Trophoblast cell (in vitro differentiated cells and primary cell): Measurements from ENCODE around the gene NDST4.

Source experiments
- DNase-seq, 2 donors: peaks; one replicate each; pipeline ENCODE4 v3.0.0-alpha.2; 2016
- H2AFZ ChIP-seq: 2 replicates; pipeline ENCODE4 v1.6.1; 2013; ENCODE audit warnings: low read length, moderate library complexity, mild to moderate bottlenecking; ENCODE audit not compliant: insufficient read depth, poor library complexity
- H2AK5ac ChIP-seq: 2 replicates; pipeline ENCODE4 v1.6.1; 2013; ENCODE audit warnings: mild to moderate bottlenecking, low read length
- H2BK120ac ChIP-seq: 2 replicates; pipeline ENCODE4 v1.6.1; 2013; ENCODE audit warnings: low read length, mild to moderate bottlenecking, moderate library complexity; ENCODE audit not compliant: insufficient read depth, poor library complexity
- H2BK12ac ChIP-seq: 2 replicates; pipeline ENCODE4 v1.6.1; 2013; ENCODE audit warnings: mild to moderate bottlenecking, low read length, moderate library complexity
- H2BK5ac ChIP-seq: 2 replicates; pipeline ENCODE4 v1.6.1; 2013; ENCODE audit warnings: low read length, low read depth, moderate library complexity, mild to moderate bottlenecking; ENCODE audit not compliant: poor library complexity
- H3K14ac ChIP-seq: 2 replicates; pipeline ENCODE4 v1.6.1; 2013; ENCODE audit warnings: mild to moderate bottlenecking, low read length
- H3K18ac ChIP-seq: 2 replicates; pipeline ENCODE4 v1.6.1; 2013; ENCODE audit warnings: mild to moderate bottlenecking, low read length
- H3K23ac ChIP-seq: 2 replicates; pipeline ENCODE4 v1.6.1; 2013; ENCODE audit warnings: low read length
- H3K27ac ChIP-seq: 2 replicates; pipeline ENCODE4 v1.5.1; 2013; ENCODE audit warnings: low read depth, mild to moderate bottlenecking, inconsistent platforms, low read length, moderate library complexity
- H3K27me3 ChIP-seq: 2 replicates; pipeline ENCODE4 v1.6.1; 2013; ENCODE audit warnings: inconsistent platforms, mild to moderate bottlenecking, low read length, moderate library complexity; ENCODE audit not compliant: insufficient read depth
- H3K36me3 ChIP-seq, 2 experiments: 1 replicate in 1 of 2; 2 replicates in 1 of 2; pipeline ENCODE4 v1.6.1; 2013; ENCODE audit warnings: low read length in 2 of 2, mild to moderate bottlenecking in 2 of 2, moderate library complexity in 1 of 2; ENCODE audit not compliant: insufficient read depth in 2 of 2, control insufficient read depth in 1 of 2
- H3K4ac ChIP-seq: 2 replicates; pipeline ENCODE4 v1.6.1; 2013; ENCODE audit warnings: low read depth, mild to moderate bottlenecking, low read length, moderate library complexity
- H3K4me1 ChIP-seq, 2 experiments: 1 replicate in 1 of 2; 2 replicates in 1 of 2; pipeline ENCODE4 v1.6.1; 2013; ENCODE audit warnings: low read length in 2 of 2, mild to moderate bottlenecking in 2 of 2, moderate library complexity in 1 of 2; ENCODE audit not compliant: insufficient read depth in 2 of 2, control insufficient read depth in 1 of 2
- H3K4me2 ChIP-seq: 2 replicates; pipeline ENCODE4 v1.6.1; 2013; ENCODE audit warnings: inconsistent platforms, mild to moderate bottlenecking, low read length, moderate library complexity
- H3K4me3 ChIP-seq: 2 replicates; pipeline ENCODE4 v1.5.1; 2013; ENCODE audit warnings: mild to moderate bottlenecking, low read depth, low read length, inconsistent platforms
- H3K79me1 ChIP-seq: one replicate; pipeline ENCODE4 v1.6.1; 2013; ENCODE audit warnings: low read length
- H3K79me2 ChIP-seq: 2 replicates; pipeline ENCODE4 v1.6.1; 2013; ENCODE audit warnings: low read length, mild to moderate bottlenecking; ENCODE audit not compliant: control insufficient read depth, insufficient read depth, poor library complexity
- H3K9ac ChIP-seq: 2 replicates; pipeline ENCODE4 v1.6.1; 2013; ENCODE audit warnings: mild to moderate bottlenecking, low read length
- H3K9me3 ChIP-seq: 2 replicates; pipeline ENCODE4 v1.6.1; 2013; ENCODE audit warnings: low read depth, mild to moderate bottlenecking, control low read depth, inconsistent platforms, low read length; ENCODE audit not compliant: insufficient read depth
- H4K12ac ChIP-seq: 2 replicates; pipeline ENCODE4 v1.6.1; 2013; ENCODE audit warnings: low read depth, mild to moderate bottlenecking, low read length, moderate library complexity
- H4K8ac ChIP-seq: 2 replicates; pipeline ENCODE4 v1.6.1; 2013; ENCODE audit warnings: low read depth, mild to moderate bottlenecking, low read length, moderate library complexity
- H4K91ac ChIP-seq: one replicate; pipeline ENCODE4 v1.6.1; 2013; ENCODE audit warnings: low read depth, mild to moderate bottlenecking, low read length, moderate library complexity
- WGBS: extraction: QIAGEN DNeasy Blood & Tissue Kit; methylation state at CpG from one replicate; pipeline ENCODE4 v1.1.7; 2013; ENCODE audit warnings: missing lambda C conversion rate; ENCODE audit not compliant: insufficient read length, insufficient coverage; ENCODE audit errors: extremely low coverage; 5-methylcytosine and 5-hydroxymethylcytosine counted together

NDST4 gene

DNA sequence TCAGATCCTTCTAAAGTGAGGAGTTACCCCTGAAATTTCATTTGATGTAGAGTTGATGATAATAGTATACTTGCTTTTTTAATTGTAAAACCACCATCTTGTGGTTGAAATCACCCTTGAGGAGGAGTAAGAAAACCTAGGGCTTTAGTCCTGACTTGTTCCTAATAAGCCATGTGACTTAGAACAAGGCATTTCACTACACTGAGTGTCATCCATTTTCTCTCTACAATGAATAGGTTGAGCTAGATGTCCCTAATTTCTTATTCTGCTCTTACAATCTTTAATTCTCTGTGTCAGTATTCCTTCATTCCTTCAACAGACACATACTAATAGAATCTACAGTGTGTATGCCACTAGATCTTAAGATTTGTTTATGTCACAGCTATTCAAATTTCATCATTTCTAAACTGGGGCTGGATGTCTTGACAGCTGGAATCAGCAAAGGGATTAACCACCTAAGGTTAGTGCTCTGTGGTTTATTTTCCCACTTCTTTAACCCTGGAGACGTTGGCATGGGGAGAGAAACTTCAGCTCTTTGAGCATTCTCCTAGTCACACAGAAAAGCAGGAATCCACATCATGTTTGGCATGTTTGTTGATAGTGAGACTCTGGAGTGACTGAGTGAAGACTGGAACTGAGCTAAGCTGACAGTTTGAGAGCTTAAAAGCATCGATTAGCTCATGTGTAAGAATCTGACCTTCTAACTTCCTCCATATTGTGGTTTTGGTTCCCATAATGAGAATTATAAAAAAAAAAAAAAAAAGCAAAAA, 246.3 kb downstream of the NDST4 start:
- Histone ChIP-seq H3K23ac (no peak overlapping the region), H2BK12ac (no peak overlapping the region), H3K79me2 (no peaks in the 10 kb centered on the region), H3K9me3 (no peaks in the 10 kb centered on the region), H3K4me3 (no peak overlapping the region), H2BK5ac (no peak overlapping the region), H3K14ac (no peak overlapping the region), H2AK5ac (no peak overlapping the region), H3K4ac (no peak overlapping the region), H3K18ac (no peak overlapping the region), H2AFZ (no peak overlapping the region), H3K27ac (no peak overlapping the region), H2BK120ac (no peak overlapping the region), H3K9ac (no peak overlapping the region), H3K4me2 (no peak overlapping the region), H4K8ac (no peak overlapping the region), H3K27me3 (no peaks in the 10 kb centered on the region), H4K12ac (no peak overlapping the region), H4K91ac (no peak overlapping the region), H3K4me1 (no peaks in the 10 kb centered on the region), H3K36me3 (no peaks in the 10 kb centered on the region), H3K79me1 (no peaks in the 10 kb centered on the region)
- no CpG with 5 or more reads among the region's 2 CpGs for WGBS
- DNase-seq, result no peak

DNA sequence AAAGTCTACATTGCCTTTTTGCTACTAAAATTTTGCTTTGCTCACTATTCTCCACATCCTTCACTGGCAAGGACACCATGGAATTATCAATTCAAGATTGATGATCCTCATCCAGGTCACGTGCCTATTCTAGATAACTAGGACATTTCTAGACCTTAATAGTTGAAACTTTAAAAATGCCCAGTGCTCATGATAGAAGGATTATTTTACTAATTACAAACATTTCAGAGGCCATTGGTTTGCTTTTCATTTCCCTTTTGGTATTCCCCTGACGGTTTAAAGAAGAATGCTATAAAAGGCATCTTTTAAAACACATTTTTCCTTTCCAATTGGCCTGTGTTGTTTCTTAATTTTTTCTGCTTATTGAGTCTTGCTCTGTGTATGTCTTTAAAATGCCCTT, 249.4 kb downstream of the NDST4 start:
- Histone ChIP-seq H3K9me3 (no peaks in the 10 kb centered on the region), H3K27ac (no peak overlapping the region), H3K4me3 (no peak overlapping the region), H3K27me3 (no peaks in the 10 kb centered on the region), H2BK5ac (no peak overlapping the region), H3K23ac (no peak overlapping the region), H3K4ac (no peak overlapping the region), H4K8ac (no peak overlapping the region), H3K9ac (no peak overlapping the region), H3K14ac (no peak overlapping the region), H3K79me2 (no peaks in the 10 kb centered on the region), H2AFZ (no peak overlapping the region), H2AK5ac (no peak overlapping the region), H3K4me2 (no peak overlapping the region), H2BK120ac (no peak overlapping the region), H3K4me1 (no peaks in the 10 kb centered on the region), H4K12ac (no peak overlapping the region), H2BK12ac (no peak overlapping the region), H3K79me1 (no peaks in the 10 kb centered on the region), H3K36me3 (no peaks in the 10 kb centered on the region), H3K18ac (no peak overlapping the region), H4K91ac (no peak overlapping the region)
- WGBS, result no CpG with 5 or more reads among the region's 2 CpGs
- DNase-seq, result no peak

DNA sequence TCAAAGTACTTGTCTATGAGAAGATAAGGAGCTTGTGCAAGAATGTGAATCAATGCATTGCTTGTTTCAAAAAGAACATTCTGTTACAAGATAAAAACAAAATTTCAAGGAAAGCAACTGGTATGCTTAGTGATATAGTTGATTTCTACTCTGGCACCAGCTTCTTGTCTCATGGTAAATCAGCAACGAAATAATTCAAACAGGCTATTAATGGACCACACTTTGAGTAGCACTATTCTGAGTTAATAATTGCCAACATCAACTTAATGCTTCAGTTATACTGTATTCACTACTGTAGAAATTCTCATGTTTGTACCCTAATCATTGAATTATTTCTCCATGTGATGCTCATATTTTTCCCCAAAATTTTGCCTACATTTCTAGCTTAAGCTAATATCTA, 252.6 kb downstream of the NDST4 start:
- Histone ChIP-seq H2AK5ac (no peak overlapping the region), H3K79me1 (no peaks in the 10 kb centered on the region), H3K27ac (no peak overlapping the region), H2AFZ (no peak overlapping the region), H4K12ac (no peak overlapping the region), H3K79me2 (no peaks in the 10 kb centered on the region), H3K18ac (no peak overlapping the region), H2BK120ac (no peak overlapping the region), H3K9ac (no peak overlapping the region), H3K27me3 (no peaks in the 10 kb centered on the region), H3K4me1 (no peaks in the 10 kb centered on the region), H4K8ac (no peak overlapping the region), H3K23ac (no peak overlapping the region), H3K9me3 (no peaks in the 10 kb centered on the region), H3K4me2 (no peak overlapping the region), H3K36me3 (no peaks in the 10 kb centered on the region), H2BK5ac (no peak overlapping the region), H2BK12ac (no peak overlapping the region), H3K4ac (no peak overlapping the region), H4K91ac (no peak overlapping the region), H3K4me3 (no peak overlapping the region), H3K14ac (no peak overlapping the region)
- DNase-seq, result no peak
- WGBS, result no CpG with 5 or more reads among the region's 1 CpG

DNA sequence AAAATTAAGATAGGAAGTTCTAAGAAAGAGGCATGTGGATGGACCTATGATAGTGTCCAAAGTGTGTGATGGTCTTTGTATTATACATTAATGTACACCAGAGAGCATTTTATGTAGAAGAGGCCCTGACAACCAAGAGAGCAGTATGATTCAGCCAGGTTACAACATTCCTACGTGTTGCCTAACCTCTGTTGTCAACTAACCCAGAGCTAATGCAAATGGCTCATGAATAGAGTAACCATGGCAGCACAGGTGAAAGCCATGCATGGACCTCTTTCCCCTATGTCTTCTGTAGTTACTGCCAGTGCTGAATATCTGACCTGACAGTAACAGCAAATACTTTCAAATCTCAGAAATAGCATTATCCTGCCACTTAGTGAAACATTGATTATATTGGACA, 255.6 kb downstream of the NDST4 start:
- Histone ChIP-seq H3K4me3 (no peak overlapping the region), H4K12ac (no peak overlapping the region), H3K27ac (no peak overlapping the region), H3K4me2 (no peak overlapping the region), H3K4ac (no peak overlapping the region), H2AK5ac (no peak overlapping the region), H3K9ac (no peak overlapping the region), H3K18ac (no peak overlapping the region), H3K79me1 (no peaks in the 10 kb centered on the region), H2BK120ac (no peak overlapping the region), H3K27me3 (no peaks in the 10 kb centered on the region), H4K8ac (no peak overlapping the region), H3K9me3 (no peaks in the 10 kb centered on the region), H2BK5ac (no peak overlapping the region), H3K23ac (no peak overlapping the region), H2AFZ (no peak overlapping the region), H2BK12ac (no peak overlapping the region), H4K91ac (no peak overlapping the region), H3K14ac (no peak overlapping the region), H3K79me2 (no peaks in the 10 kb centered on the region), H3K36me3 (no peaks in the 10 kb centered on the region), H3K4me1 (no peaks in the 10 kb centered on the region)
- DNase-seq, result peak; percentile 4 to 58
- WGBS, result no CpG with 5 or more reads among the region's 1 CpG
